SK-N-SH (cell line): ENCODE measurements around the gene CDH13. TPM values are rescaled to one million over a fixed set of nuclear protein-coding genes. Genes with fewer than 3 reads are reported as not detected.

Experiments used
- CTCF ChIA-PET: fragments of 300-600, 350-600 bp; formaldehyde crosslinking; extraction: SDS; loops from one replicate; lab custom pipeline; 2021; lab: Yijun Ruan, JAX
- POLR2A ChIA-PET: fragments of 350-600 bp; sonication (Branson Sonifier 250); formaldehyde crosslinking; extraction: SDS; loops from one replicate; lab custom pipeline; 2020; ENCODE audit warnings: antibody characterized with exemption, inconsistent platforms; lab: Yijun Ruan, JAX
- DNase-seq: peaks from one replicate; pipeline ENCODE4 v3.0.0; 2012
- H2AFZ ChIP-seq: fragments of 200-600 bp; sonication (generic); 2 replicates; pipeline ENCODE4 v1.8.1; 2016; ENCODE audit warnings: antibody characterized with exemption, mild to moderate bottlenecking, low read depth
- H3F3A ChIP-seq: fragments of 200-600 bp; sonication (generic); replicated peaks from 2 replicates; pipeline ENCODE3; 2016; ENCODE audit warnings: antibody characterized with exemption, mild to moderate bottlenecking; ENCODE audit not compliant: insufficient read depth
- H3K27ac ChIP-seq, 2 experiments: fragments of 200-500 bp in 1 of 2; fragments of 200-600 bp in 1 of 2; sonication (Bioruptor generic) in 1 of 2; sonication (generic), shearing (Covaris generic) in 1 of 2; 2 replicates each; pipeline versions ENCODE4 v1.5.1 to v1.6.1; 2014 to 2016; ENCODE audit warnings: low read depth in 2 of 2, inconsistent platforms in 1 of 2, low read length in 1 of 2, mild to moderate bottlenecking in 1 of 2, mixed read lengths in 1 of 2
- H3K27me3 ChIP-seq: fragments of 200-600 bp; sonication (generic), shearing (Covaris generic); 2 replicates; pipeline ENCODE4 v1.6.1; 2016; ENCODE audit warnings: mixed run types; ENCODE audit not compliant: insufficient read depth
- H3K36me3 ChIP-seq, 2 experiments: fragments of 200-500 bp in 1 of 2; fragments of 200-600 bp in 1 of 2; sonication (Bioruptor generic) in 1 of 2; sonication (generic) in 1 of 2; replicated peaks in 1 of 2; 2 replicates each; pipeline versions ENCODE3 to v1.5.1; 2014 to 2016; ENCODE audit warnings: low read length in 1 of 2, mild to moderate bottlenecking in 1 of 2; ENCODE audit not compliant: insufficient read depth in 2 of 2, control insufficient read depth in 1 of 2
- H3K4me1 ChIP-seq, 2 experiments: fragments of 200-500 bp in 1 of 2; fragments of 200-600 bp in 1 of 2; sonication (Bioruptor generic) in 1 of 2; sonication (generic), shearing (Covaris generic) in 1 of 2; 2 replicates each; pipeline versions ENCODE4 v1.5.1 to v1.6.1; 2014 to 2016; ENCODE audit warnings: low read depth in 1 of 2, low read length in 1 of 2, mixed run types in 1 of 2; ENCODE audit not compliant: insufficient read depth in 2 of 2, control insufficient read depth in 1 of 2
- H3K4me2 ChIP-seq: fragments of 200-600 bp; sonication (generic), shearing (Covaris generic); 2 replicates; pipeline ENCODE4 v1.6.1; 2017; ENCODE audit warnings: mixed run types
- H3K4me3 ChIP-seq, 2 experiments: fragments of 200-500 bp in 1 of 2; fragments of 200-600 bp in 1 of 2; sonication (Bioruptor generic) in 1 of 2; sonication (generic), shearing (Covaris generic) in 1 of 2; 2 replicates each; pipeline versions ENCODE4 v1.5.1 to v1.8.1; 2014 to 2016; ENCODE audit warnings: low read depth in 2 of 2, inconsistent platforms in 1 of 2, low read length in 1 of 2, mild to moderate bottlenecking in 1 of 2, mixed read lengths in 1 of 2, moderate library complexity in 1 of 2
- H3K79me2 ChIP-seq: fragments of 200-600 bp; sonication (generic); 2 replicates; pipeline ENCODE4 v1.8.1; 2017; ENCODE audit warnings: mild to moderate bottlenecking; ENCODE audit not compliant: insufficient read depth
- H3K9ac ChIP-seq: fragments of 200-600 bp; sonication (generic); 2 replicates; pipeline ENCODE4 v1.6.1; 2017; ENCODE audit warnings: mixed run types
- H3K9me2 ChIP-seq: fragments of 200-600 bp; sonication (generic); 2 replicates; pipeline ENCODE4 v1.6.1; 2017; ENCODE audit warnings: mixed run types
- H3K9me3 ChIP-seq: fragments of 200-600 bp; sonication (generic); 2 replicates; pipeline ENCODE4 v1.6.1; 2017; ENCODE audit warnings: mixed run types, mild to moderate bottlenecking, moderate library complexity
- H4K20me1 ChIP-seq: fragments of 200-600 bp; sonication (generic); 2 replicates; pipeline ENCODE4 v1.6.1; 2017; ENCODE audit warnings: mild to moderate bottlenecking, mixed run types; ENCODE audit not compliant: insufficient read depth
- CHD2 ChIP-seq: fragments of 150-350 bp; IDR thresholded peaks from 2 replicates; pipeline ENCODE4 v1.6.1; 2018; ENCODE audit warnings: low read length; ENCODE audit not compliant: partially characterized antibody
- ELF1 ChIP-seq: IDR thresholded peaks from 2 replicates; pipeline ENCODE4 v1.4.0; 2012
- FOXM1 ChIP-seq: IDR thresholded peaks from 2 replicates; pipeline ENCODE4 v1.4.0; 2012; ENCODE audit warnings: low read depth, mild to moderate bottlenecking
- IRF3 ChIP-seq: fragments of 150-350 bp; IDR thresholded peaks from 2 replicates; pipeline ENCODE4 v1.6.1; 2016; ENCODE audit warnings: mild to moderate bottlenecking, low read depth, low read length
- JUND ChIP-seq: IDR thresholded peaks from 2 replicates; pipeline ENCODE4 v1.4.0; 2012
- MEF2A ChIP-seq: IDR thresholded peaks from 2 replicates; pipeline ENCODE4 v1.4.0; 2012; ENCODE audit warnings: low read depth, borderline replicate concordance
- MXI1 ChIP-seq: IDR thresholded peaks from 2 replicates; pipeline ENCODE4 v1.6.1; 2012; ENCODE audit warnings: mild to moderate bottlenecking, low read depth, low read length, improper control_type of control experiment
- NRF1 ChIP-seq: IDR thresholded peaks from 2 replicates; pipeline ENCODE4 v1.6.1; 2012; ENCODE audit warnings: low read depth, mild to moderate bottlenecking, low read length
- REST ChIP-seq: IDR thresholded peaks from 2 replicates; pipeline ENCODE4 v1.6.1; 2012; ENCODE audit warnings: mild to moderate bottlenecking, low read depth, low read length, moderate library complexity
- RFX5 ChIP-seq: IDR thresholded peaks from 2 replicates; pipeline ENCODE4 v1.6.1; 2012; ENCODE audit warnings: mild to moderate bottlenecking, improper control_type of control experiment, low read length
- RXRA ChIP-seq: IDR thresholded peaks from 2 replicates; pipeline ENCODE4 v1.4.0; 2012; ENCODE audit warnings: low read depth, mild to moderate bottlenecking, borderline replicate concordance
- SIN3A ChIP-seq: IDR thresholded peaks from 2 replicates; pipeline ENCODE4 v1.6.1; 2012; ENCODE audit warnings: low read depth, mild to moderate bottlenecking, low read length, moderate library complexity, borderline replicate concordance
- TCF12 ChIP-seq: IDR thresholded peaks from 2 replicates; pipeline ENCODE4 v1.4.0; 2012
- TEAD4 ChIP-seq: IDR thresholded peaks from 2 replicates; pipeline ENCODE4 v1.4.0; 2012; ENCODE audit warnings: mild to moderate bottlenecking, borderline replicate concordance; ENCODE audit not compliant: insufficient read depth
- USF2 ChIP-seq: fragments of 150-350 bp; IDR thresholded peaks from 2 replicates; pipeline ENCODE4 v1.6.1; 2017; ENCODE audit warnings: antibody characterized with exemption, low read length, low read depth, borderline replicate concordance
- WGBS: methylation state at CpG from one replicate; pipeline ENCODE4 v1.1.6; 2017; ENCODE audit warnings: low lambda C conversion rate; 5-methylcytosine and 5-hydroxymethylcytosine counted together
- polyA plus RNA-seq, 3 experiments: library from polyadenylated mRNA; depleted of rRNA; stranded (reverse); fragments of >200 nt; gene quantifications; 2 replicates each; pipeline ENCODE4 v1.2.3, GENCODE V29; 2012

CDH13 gene
- polyA plus RNA-seq, 1 of the 3 experiments (the other 2 are of a cell fraction) = 93.0 TPM

- TF ChIP-seq RFX5 = no peak
- no peak for TF ChIP-seq FOXM1
- TF ChIP-seq JUND = peak; percentile 61
- peak; percentile 42; the same call in 1 of the 2 replicates for TF ChIP-seq RXRA
- TF ChIP-seq MXI1 = no peak
- TF ChIP-seq CHD2 = no peak
- TF ChIP-seq MEF2A = peak; percentile 41; the same call in 1 of the 2 replicates
- TF ChIP-seq TCF12 = peak; percentile 57
- no peak for TF ChIP-seq IRF3
Measured at GRCh38 chr16:82633964-82634600, 7.3 kb downstream of the CDH13 start (continued).

GRCh38 chr16:82634955-82635610 is 8.3 kb downstream of the CDH13 start:
- Histone ChIP-seq H3K4me1 (peaks cover 0 to 32% of the 10 kb centered on the region in 2 experiments; a peak in 3 of 4 replicates), H3K9me3 (no peaks in the 10 kb centered on the region), H3K27me3 (no peaks in the 10 kb centered on the region), H3K4me2 (peak overlapping the region; percentile 59; the same call in 1 of the 2 replicates), H3K9ac (peak overlapping the region; percentile 61), H3K27ac (peak overlapping the region; percentile 60 to 94; a peak in 3 of 4 replicates), H4K20me1 (no peaks in the 10 kb centered on the region), H3K79me2 (peaks cover 73% of the 10 kb centered on the region), H3K4me3 (no peak overlapping the region), H3F3A (peaks cover 31% of the 10 kb centered on the region), H3K36me3 (no peaks in the 10 kb centered on the region), H2AFZ (no peak overlapping the region), H3K9me2 (no peaks in the 10 kb centered on the region)
- TF ChIP-seq MXI1 = no peak
- TF ChIP-seq ELF1 = no peak
- no peak for TF ChIP-seq TEAD4
- no peak for TF ChIP-seq REST
- no peak for TF ChIP-seq USF2
- no peak for TF ChIP-seq SIN3A
- no peak for TF ChIP-seq FOXM1
- no peak for TF ChIP-seq NRF1
- 73% methylated on average over 2 of the region's 2 CpGs for WGBS
- no peak for DNase-seq
- CTCF ChIA-PET = interaction anchor here (2.4 kb wide), 1 partner anchor 371 kb away, joined by 8 read pairs; no protein-coding TSS in a partner anchor
- POLR2A ChIA-PET = no interaction called here
